AG09319 (cell line): ENCODE data around the gene P4HTM.

ENCODE experiments used
- DNase-seq: peaks from one replicate; pipeline ENCODE4 v3.0.0-alpha.2; 2010; ENCODE audit warnings: low read depth; ENCODE audit errors: extremely low read depth
- CTCF ChIP-seq: IDR thresholded peaks from 2 replicates; pipeline ENCODE4 v1.5.1; 2011; ENCODE audit warnings: low read depth, mild to moderate bottlenecking, inconsistent platforms, low read length, moderate library complexity

P4HTM gene

GRCh38 chr3:48957006-48957705 is 32.9 kb upstream of the P4HTM start:
- TF ChIP-seq CTCF, result no peak
- no peak for DNase-seq

GRCh38 chr3:48960841-48961413 is 29.1 kb upstream of the P4HTM start:
- no peak for DNase-seq
- TF ChIP-seq CTCF, result no peak

GRCh38 chr3:48962340-48962739 is 27.7 kb upstream of the P4HTM start:
- TF ChIP-seq CTCF, result no peak
- no peak for DNase-seq

GRCh38 chr3:48962939-48963338 is 27.1 kb upstream of the P4HTM start:
- no peak for DNase-seq
- TF ChIP-seq CTCF, result no peak

GRCh38 chr3:48963591-48963990 is 26.4 kb upstream of the P4HTM start:
- DNase-seq, result no peak
- TF ChIP-seq CTCF, result no peak

- no peak for DNase-seq
- no peak for TF ChIP-seq CTCF
Measured at GRCh38 chr3:48966367-48966766, 23.7 kb upstream of the P4HTM start.

GRCh38 chr3:48966876-48967361 is 23.1 kb upstream of the P4HTM start:
- DNase-seq, result no peak
- no peak for TF ChIP-seq CTCF
